ENCODE data around the gene NHERF1. TPM values are rescaled to one million over a fixed set of nuclear protein-coding genes. Genes with fewer than 3 reads are reported as not detected.

The NHERF1 gene
- total and polyA plus RNA-seq, 2 of the 13 experiments (the other 11 are each of a cell fraction or from before 2014, with no cell fraction given) = 169 to 269 TPM

- TF ChIP-seq FOXO4 (CRISPR knock-in tag; conservative IDR thresholded peaks at IDR 0.05) (no peak), ZSCAN21 (CRISPR knock-in tag; IDR thresholded peaks at IDR 0.05; ENCODE audit: borderline replicate concordance) (peak; percentile 27; the same call in 1 of the 2 replicates), ZNF598 (CRISPR knock-in tag; IDR thresholded peaks at IDR 0.05; ENCODE audit: borderline replicate concordance) (peak; percentile 41; the same call in 1 of the 2 replicates), STAG1 (CRISPR knock-in tag; IDR thresholded peaks at IDR 0.05) (no peak), MTA3 (CRISPR knock-in tag; IDR thresholded peaks at IDR 0.05) (no peak), TEAD2 (CRISPR knock-in tag; IDR thresholded peaks at IDR 0.05) (no peak; the same call in 1 of the 2 replicates), ATF3 (CRISPR knock-in tag; IDR thresholded peaks at IDR 0.05) (no peak), ZNF788 (CRISPR knock-in tag; IDR thresholded peaks at IDR 0.05; ENCODE audit: borderline replicate concordance) (peak; percentile 95), ZBTB21 (CRISPR knock-in tag; IDR thresholded peaks at IDR 0.05) (no peak), ZNF205 (CRISPR knock-in tag; IDR thresholded peaks at IDR 0.05) (0 out of 2 replicates have a peak, but pooled peaks have one; percentile 26), HDAC6 (IDR thresholded peaks at IDR 0.05; ENCODE audit: low read depth, low read length) (no peak), TCF12 (IDR thresholded peaks at IDR 0.05) (no peak), TCF12 (CRISPR knock-in tag; IDR thresholded peaks at IDR 0.05) (peak; percentile 91), ZNF761 (CRISPR knock-in tag; conservative IDR thresholded peaks at IDR 0.05) (no peak), ZFYVE20 (CRISPR knock-in tag; IDR thresholded peaks at IDR 0.05; ENCODE audit: borderline replicate concordance, low read depth) (peak; percentile 61; the same call in 1 of the 2 replicates), ZNF224 (CRISPR knock-in tag; IDR thresholded peaks at IDR 0.05) (0 out of 2 replicates have a peak, but pooled peaks have one; percentile 4), HNRNPL (IDR thresholded peaks at IDR 0.05; ENCODE audit: low read depth, low read length) (peak; percentile 100), KLF11 (CRISPR knock-in tag; IDR thresholded peaks at IDR 0.05) (peak; percentile 60; the same call in 1 of the 2 replicates), ZNF614 (CRISPR knock-in tag; IDR thresholded peaks at IDR 0.05; ENCODE audit: borderline replicate concordance) (0 out of 2 replicates have a peak, but pooled peaks have one; percentile 34)
- TF ChIP-seq, protein P1, sequence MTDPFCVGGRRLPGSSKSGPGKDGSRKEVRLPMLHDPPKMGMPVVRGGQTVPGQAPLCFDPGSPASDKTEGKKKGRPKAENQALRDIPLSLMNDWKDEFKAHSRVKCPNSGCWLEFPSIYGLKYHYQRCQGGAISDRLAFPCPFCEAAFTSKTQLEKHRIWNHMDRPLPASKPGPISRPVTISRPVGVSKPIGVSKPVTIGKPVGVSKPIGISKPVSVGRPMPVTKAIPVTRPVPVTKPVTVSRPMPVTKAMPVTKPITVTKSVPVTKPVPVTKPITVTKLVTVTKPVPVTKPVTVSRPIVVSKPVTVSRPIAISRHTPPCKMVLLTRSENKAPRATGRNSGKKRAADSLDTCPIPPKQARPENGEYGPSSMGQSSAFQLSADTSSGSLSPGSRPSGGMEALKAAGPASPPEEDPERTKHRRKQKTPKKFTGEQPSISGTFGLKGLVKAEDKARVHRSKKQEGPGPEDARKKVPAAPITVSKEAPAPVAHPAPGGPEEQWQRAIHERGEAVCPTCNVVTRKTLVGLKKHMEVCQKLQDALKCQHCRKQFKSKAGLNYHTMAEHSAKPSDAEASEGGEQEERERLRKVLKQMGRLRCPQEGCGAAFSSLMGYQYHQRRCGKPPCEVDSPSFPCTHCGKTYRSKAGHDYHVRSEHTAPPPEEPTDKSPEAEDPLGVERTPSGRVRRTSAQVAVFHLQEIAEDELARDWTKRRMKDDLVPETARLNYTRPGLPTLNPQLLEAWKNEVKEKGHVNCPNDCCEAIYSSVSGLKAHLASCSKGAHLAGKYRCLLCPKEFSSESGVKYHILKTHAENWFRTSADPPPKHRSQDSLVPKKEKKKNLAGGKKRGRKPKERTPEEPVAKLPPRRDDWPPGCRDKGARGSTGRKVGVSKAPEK (CRISPR knock-in tag; IDR thresholded peaks at IDR 0.05; ENCODE audit: borderline replicate concordance) = peak; percentile 97
Observed at GRCh38 chr17:74750327-74751069, 2.1 kb downstream of the NHERF1 start (continued).
